HG03520 (cell line): ENCODE data around the gene DCLRE1B.
A peak's percentile ranks its signal among the peaks of the same experiment; 100 is the strongest.

Experiments used
- ATAC-seq: cut with Tn5 transposase; IDR thresholded peaks from one replicate; pipeline ENCODE4 v1.9.1; 2021; ENCODE audit warnings: mild to moderate bottlenecking, moderate library complexity; ENCODE audit not compliant: unreplicated experiment

DCLRE1B gene

DNA sequence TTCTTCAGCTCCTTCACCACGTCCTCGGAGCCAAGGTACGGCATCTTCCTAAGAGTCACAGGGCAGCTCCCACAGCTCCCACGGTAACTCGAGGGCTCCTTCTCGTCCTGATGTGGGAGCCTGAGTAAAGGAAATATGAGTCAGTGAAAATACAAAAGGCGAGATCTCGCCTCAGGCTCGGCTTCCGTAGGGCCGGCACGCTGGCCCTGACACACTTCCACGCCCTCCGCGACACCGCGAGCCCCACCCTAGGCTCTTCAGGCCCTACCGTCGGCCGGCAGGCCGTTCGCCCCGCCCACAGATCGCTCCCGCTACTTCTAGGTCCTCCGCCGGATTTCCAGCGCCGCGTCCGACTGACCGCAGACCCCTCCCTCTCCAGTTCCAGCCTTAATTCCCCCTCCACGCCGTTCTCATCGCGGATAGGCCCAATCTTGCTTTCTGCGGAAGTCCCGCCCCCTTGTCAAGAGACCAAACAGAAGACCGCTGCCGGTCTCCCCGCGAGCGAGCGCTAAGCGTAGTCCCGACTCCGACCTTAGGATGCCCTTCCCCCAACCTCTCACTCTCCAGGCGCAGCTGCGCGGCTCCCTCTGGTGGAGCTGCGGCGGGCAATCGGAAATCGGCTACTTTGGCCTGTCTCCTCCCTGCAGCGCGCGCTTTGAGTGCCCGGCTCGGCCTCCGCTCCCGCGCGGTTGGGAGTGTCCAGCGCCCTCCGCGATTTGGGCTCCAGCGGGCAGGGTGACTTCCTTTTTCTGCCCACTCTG lies at the start of gene DCLRE1B, which contains the start of gene AP4B1:
DCLRE1B (plus strand) TSS at position 653 of the 761 bp plus-strand sequence. CDS start 261 bp downstream, outside the sequence.
AP4B1 (minus strand) TSS at position 126 of the 761 bp plus-strand sequence; CDS start at position 44, 82 bp downstream.
- peak; percentile 88 for ATAC-seq

DNA sequence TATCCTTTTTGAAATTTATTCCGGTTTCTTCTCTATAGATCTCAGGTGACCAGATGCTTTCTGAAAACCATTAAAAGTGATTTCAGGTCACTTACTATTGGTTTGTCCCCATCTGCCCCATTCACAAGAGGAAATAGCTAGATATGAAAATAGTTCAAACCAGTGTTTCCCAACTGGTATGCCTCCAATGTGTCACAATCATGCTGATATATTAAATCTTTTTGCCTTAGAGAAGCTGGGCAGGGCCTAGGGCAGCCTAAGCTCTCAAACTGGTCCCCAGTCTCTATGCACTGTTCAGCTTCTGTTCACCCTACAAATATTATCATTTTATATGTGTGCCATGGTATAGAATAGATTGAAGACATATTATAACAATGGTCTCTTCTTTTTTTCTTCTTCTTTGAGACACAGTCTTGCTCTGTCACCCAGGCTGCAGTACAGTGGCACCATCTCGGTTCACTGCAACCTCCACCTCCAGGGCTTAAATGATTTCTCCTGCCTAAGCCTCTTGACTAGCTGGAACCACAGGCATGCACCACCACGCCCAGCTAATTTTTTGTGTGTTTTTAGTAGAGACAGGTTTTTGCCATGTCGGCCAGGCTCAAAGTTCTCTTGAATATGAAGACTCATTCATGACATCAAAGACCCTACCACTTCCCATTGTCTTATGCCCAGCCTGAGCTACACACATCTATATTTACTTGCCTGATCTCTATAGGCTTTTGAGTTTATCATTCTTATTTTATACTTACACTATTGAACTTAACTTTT lies 49.3 kb upstream of the DCLRE1B start:
- ATAC-seq: no peak

DNA sequence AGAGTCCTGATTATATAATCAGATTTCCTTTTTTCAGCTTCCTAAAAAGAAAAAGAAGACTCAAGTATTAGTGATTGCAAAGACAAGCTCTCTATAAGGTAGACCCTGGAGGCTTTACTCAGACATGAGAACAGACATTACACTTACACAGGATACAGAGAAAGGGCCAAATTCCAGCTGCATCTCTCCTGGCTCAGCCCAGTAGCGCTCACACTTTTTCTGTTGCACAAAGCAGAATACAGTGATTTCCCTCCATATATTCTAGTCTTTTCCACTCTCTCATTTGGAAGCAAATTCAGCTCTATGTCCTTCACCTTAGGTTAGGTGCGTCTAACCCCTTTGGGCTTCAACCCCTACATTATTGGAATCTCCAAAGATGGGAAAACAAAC lies 48.7 kb upstream of the DCLRE1B start:
- ATAC-seq: no peak

DNA sequence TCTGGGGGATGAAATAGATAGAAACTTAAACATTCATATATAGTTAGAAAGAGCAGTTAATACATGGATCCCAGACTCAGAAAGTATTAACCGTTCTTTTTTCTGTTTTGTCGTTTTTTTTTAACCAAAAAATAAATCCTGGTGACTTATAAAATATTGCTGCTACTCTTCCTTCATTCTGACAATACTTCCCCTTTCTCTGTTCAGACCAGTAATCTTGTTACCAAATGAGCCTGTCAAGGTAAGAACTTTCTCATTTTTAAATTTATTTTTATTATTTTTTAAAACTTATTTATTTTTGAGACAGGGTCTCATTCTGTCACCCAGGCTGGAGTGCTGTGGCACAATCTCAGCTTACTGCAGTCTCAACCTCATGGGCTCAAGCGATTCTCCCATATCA lies 47.4 kb upstream of the DCLRE1B start:
- no peak for ATAC-seq

DNA sequence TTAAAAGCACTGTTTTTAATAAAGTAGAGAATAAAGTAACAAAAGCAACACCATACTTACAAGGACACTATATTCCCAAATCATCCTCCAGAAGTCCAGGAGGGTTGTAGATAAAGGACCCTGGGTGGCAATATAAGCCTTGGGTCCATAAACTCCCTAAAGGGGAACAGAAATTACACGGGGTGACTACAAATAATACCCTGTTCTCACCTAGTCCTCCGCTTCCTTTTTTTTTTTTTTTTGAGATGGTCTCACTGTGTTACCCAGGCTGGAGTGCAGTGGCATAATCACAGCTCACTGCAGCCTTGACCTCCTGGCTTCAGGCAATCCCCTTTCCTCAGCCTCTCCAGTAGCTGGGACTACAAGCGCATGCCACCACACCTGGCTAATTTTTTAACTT lies 46.7 kb upstream of the DCLRE1B start:
- no peak for ATAC-seq

DNA sequence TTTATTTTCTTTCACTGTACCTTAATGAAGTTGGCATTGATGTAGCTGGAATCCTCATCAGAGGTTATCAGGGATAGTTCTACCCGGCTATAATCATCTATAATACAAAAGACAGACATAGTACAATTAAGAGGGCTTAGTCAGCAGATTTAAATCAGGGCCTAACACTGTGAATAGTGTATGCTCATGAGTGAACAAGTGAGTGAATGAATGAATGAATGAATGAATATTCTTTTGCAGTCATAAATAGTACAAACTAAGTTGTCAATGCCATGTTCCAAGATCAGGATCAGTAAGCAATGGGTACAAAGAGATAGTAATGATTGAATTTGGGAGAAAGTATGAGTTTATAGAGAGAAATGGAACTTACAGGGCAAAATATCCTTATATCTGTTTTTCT lies 46.1 kb upstream of the DCLRE1B start:
- ATAC-seq: no peak

DNA sequence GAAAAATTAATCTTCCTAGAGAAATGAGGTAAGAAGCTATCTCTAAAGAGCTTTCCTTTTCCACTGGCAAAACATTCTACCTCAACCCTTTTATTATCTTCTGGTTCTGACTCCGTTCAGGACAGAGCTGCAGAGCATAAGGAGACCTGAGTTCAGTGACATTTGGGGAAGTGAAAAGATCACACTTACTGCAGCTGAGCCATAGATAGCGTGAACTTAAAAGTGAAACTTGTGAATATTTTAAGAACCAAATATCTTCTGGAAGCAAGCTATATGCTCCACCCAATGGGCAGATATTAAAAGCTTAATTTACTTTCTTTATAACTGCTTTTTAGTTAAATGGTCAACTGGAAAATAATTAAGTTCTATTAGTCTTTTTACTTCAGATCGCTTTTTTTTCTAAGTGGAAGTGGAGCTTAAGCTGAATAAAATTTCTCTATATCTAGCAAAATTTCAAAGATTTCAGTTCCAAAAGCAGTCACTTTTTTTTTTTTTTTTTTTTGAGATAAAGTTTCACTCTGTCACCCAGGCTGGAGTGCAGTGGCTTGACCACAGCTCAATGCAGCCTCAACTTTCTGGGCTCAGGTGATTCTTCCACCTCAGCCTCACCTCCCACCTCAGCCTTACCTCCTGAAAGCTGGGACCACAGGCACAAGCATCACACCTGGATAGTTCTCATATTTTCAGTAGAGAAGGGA lies 45.5 kb upstream of the DCLRE1B start:
- ATAC-seq: peak; percentile 90

DNA sequence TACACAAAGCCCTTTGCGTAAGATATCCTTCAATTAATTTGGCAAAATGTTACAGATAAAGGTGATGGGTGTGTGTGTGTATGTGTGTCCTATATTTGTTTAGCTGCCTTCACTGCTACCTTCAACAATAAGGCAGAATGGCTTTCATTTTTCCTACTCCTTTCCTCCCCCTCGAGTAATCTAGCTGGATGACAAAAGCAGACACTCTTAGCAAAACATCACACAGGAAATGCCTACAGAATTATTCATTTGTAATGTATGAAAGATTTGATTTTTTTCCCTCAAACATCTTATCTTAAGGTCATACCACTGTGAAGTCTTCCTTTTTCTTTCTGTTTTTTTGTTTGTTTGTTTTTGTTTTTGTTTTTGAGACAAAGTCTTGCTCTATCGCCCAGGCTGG lies 44.2 kb upstream of the DCLRE1B start:
- ATAC-seq: no peak

DNA sequence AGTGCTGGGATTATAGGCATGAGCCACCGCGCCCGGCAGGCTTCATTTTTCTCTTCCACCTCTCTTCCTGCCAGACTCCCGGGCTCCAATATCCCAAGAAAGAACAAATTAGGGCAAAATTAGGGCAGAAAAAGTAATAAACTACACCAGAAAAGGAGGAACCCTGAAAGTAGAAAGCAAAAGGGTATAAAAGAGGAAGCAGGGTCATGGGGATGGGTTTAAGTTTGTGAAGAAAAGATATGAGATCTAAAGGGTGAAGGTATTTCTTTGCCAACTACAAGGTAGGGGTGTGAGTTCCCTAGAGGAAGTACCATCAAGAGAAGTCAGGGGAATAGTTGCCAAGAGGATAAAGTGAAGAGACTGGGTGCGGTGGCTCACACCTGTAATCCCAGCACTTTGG lies 43.5 kb upstream of the DCLRE1B start:
- ATAC-seq: no peak

DNA sequence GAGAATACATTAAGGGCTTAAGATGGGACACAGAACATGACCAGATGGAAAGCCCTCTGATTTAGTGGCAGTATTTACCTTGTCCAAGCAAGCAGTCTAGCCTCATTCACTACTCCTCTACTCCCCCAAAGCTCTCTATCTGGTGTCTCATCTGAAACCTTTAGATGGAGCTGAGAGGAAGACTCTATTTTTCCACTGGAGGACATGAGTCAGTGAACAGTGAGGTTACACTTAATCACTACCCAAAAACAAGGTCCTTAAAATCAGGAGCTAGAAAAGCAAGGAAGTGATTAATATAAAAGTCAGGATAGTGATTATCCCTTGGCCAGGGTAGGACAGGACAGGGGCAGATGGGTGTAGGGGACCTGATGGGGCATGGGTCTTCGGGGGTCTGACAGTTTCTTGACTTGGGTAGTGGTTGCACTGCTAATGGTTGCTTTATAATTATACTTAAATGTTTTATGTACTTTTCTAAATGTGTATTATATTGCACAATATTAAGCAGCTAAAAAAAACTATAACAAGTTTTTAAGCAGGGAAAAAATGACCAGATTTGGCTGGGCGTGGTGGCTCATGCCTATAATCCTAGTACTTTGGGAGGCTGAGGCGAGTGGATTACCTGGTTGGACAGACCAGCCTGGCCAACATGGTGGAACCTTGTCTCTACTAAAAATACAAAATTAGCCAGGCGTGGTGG lies 36.6 kb upstream of the DCLRE1B start:
- ATAC-seq: no peak

DNA sequence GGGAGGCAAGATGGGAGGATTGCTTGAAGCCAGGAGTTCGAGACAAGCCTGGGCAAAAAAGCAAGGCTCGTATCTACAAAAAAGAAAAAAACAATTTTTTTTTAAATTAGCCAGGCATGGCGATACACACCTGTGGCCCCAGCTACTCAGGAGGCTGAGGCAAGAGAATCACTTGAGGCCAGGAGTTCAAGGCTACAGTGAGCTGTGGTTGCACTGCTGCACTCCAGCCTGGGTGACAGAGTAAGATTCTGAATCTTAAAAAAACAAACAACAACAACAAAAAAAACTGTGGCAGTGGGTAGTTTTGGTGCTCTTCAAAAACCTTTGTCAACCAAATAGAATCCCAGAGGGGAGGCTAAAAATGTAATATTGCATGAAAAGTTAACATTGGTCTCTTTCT lies 34.3 kb upstream of the DCLRE1B start:
- ATAC-seq: no peak

DNA sequence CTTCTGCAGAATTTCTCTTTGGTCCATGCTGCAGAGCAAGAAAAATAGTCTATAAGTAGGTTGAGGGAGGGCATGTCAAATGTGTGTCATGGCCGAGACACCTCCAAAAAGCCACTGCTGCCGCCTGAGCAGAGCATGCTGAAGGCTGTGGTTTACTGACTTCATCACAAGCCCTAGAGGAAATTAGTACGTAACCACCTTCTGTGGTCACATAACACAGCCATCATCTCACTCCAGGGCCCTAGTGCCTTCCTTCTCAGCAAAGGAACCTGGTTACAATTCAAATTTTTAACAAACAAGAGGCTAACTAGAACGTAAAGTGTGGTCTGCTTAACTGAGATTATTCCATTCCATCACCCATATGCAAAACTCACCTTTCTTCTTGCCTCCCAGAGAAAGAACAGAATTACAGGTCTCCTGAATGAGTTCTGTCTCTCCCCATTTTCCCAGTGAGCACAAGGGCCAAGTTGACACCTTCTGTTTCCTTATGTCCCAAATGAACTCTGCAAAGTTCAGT lies 33.5 kb upstream of the DCLRE1B start, which contains the start of gene PTPN22:
PTPN22 (minus strand) TSS at position 116 of the 517 bp plus-strand sequence.
- peak; percentile 88 for ATAC-seq

DNA sequence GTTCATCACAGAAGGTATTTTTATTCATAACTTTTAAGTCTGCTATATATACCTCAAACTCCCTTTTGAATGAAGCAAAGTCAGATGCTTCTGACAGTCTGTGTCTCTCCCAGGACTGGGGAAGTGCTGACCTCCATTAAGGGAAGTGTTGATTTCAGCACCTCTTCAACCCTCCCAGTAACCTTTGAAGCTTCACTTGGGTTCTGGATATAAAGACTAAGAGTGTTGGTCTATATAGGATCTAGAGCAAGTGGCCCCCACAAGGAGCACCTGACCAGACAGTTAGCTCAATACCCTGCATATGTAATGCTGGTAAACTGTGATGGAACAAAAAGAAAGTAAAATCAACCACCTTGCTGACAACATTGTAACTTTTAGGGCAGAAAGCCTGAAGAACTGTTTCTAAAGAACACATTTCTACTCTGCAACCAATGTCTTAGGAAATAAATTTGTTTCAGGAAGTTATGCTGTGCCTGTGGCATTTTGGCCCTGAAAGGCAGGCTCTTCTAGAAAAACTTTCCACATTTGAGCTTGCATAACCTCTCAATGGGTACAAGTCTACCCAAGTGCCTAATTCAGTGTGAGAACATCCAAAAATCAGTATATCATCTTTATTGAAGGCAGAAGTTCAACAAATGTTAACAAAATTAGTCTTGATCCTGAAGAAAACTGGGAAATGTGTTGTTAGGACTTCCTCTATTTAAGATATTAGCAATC lies 32.7 kb upstream of the DCLRE1B start:
- no peak for ATAC-seq

DNA sequence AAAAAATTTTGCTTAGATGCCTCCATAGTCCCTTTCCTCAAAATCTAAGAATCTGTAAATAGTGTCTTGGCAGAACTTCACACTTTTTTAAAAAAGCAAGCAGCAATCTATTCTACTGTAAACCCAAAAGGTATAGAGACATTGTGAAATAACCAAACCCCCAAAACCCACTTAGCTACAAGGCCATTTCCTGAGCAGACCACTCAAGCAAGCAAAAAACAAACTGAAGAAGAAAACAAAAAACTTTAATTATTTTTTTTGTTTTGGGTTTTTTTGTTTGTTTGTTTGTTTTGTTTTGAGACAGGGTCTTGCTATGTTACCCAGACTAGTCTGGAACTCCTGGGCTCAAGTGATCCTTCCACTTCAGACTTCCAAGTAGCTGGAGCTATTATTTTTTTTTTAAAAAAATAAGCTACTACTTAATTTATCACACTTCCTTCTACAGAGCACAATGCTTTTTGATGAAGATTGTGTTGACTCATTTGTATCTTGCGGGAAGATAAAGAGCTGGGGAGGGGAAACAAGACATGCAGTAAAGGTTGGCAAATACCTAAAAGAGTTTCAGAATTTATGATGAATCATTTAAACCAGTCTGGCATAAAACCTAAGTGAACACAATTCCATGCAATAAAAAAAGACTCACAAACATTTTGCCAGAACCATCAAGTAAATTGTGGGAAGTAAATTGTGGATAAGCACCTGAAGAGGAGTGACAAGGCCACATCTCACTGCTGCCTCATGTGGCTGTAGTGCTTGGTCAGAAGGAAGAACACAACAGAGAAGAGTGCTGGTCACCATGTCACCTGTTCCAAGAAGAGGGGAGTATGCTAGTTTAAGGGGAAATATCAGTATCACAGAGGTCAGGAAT lies 30.9 kb upstream of the DCLRE1B start:
- ATAC-seq: peak; percentile 39

DNA sequence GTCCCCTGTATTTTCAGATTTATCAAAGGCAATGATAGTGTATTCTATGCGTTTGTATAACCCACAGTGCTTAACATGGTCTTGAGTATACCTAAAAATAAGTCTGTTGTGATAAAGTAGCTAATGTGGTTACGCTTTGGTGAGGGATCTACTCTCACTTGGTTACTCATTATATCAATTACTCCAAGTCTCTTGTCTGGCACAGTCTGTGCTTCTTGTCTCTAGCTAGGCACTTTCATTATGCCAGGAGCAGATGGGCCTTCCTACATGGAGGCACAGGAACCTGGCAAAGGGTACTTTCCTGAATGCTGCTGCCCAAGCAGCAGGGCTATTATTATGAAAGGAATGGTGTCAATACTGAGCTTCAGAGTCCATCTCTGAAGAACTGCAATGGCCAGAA lies 29.4 kb upstream of the DCLRE1B start:
- ATAC-seq: no peak

DNA sequence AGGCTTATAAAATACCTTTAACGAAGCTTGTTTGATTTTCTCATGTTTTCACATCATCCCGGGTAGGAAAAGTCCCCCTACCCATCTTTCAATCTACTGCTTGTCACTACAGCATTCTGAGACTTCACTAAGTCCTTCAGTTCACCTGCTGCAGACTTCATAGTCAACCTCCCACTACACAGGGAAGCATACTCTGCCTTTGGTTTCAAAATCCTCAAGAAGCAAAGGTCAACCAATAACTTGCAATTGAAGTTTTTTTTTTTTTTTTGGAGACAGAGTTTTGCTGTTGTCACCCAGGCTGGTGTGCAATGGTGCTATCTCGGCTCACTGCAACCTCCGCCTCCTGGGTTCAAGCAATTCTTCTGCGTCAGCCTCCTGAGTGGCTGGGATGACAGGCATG lies 28.9 kb upstream of the DCLRE1B start:
- ATAC-seq: no peak

DNA sequence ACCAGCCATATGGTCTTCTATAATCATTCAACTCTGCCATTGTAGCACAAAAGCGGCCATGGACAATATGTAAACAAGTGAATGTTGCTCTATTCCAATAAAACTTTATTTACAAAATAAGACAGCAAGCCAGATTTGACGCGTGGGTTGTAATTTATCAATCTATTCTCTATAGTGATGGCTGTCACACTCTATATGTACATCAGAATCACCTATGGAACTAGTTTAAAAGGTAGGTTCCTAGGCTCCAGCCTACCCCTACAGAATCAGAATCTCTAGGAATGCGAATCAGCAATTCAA lies 25.4 kb upstream of the DCLRE1B start:
- no peak for ATAC-seq

DNA sequence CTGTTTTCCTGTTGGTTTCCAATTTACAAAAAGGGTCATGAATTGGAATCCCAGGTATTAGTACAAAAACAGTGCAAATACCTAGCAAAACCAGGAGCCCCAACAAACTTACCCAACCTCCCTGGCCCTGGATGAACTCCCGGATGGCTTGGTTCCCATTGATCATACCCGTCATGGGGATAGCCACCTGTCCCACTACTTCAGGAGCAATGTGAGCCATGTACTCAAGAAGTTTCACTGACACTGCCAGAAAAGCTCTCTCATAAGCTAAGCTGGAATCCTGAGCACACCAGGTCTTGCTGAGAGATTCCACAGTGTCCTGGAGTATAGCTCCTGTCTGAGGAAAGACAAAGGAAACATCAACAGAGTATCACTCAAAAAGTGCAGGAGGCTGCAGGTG lies 23.5 kb upstream of the DCLRE1B start:
- ATAC-seq: no peak
